Mammary epithelial cell (primary cell): Measurements from ENCODE around the gene HEPACAM.

Experiments used
- CTCF ChIP-seq, 2 donors: IDR thresholded peaks in 1 of 2; conservative IDR thresholded peaks in 1 of 2; 2 replicates each; pipeline ENCODE4 v1.5.1; 2011 to 2012; ENCODE audit warnings: inconsistent platforms in 2 of 2, low read length in 2 of 2, mild to moderate bottlenecking in 2 of 2, control low read depth in 1 of 2, low read depth in 1 of 2; ENCODE audit not compliant: insufficient read depth in 1 of 2; ENCODE audit errors: extremely low read depth in 1 of 2
- EZH2 ChIP-seq: IDR thresholded peaks from 2 replicates; pipeline ENCODE4 v1.6.1; 2012; ENCODE audit warnings: low read length, inconsistent platforms, borderline replicate concordance

- TF ChIP-seq EZH2 (no peak), CTCF (conservative IDR thresholded peaks at IDR 0.05 in 1 of 2, IDR thresholded peaks at IDR 0.05 in 1 of 2; ENCODE audit: extremely low read depth in 1 of 2, insufficient read depth in 1 of 2, low read depth in 1 of 2, low read length in 2 of 2) (no peak)
Measured at GRCh38 chr11:124918950-124919349, 16.9 kb downstream of the HEPACAM start, which contains the start of gene HEPN1.
